Lower leg skin (tissue), 3 donors: ENCODE measurements around the gene WDFY4.

Source experiments
- CTCF ChIP-seq, 3 donors: fragments of 450-650 bp; IDR thresholded peaks; one replicate each; pipeline ENCODE4 v1.5.1; 2016; ENCODE audit warnings: antibody characterized with exemption in 3 of 3, mild to moderate bottlenecking in 3 of 3, moderate library complexity in 2 of 3
- POLR2A ChIP-seq, 2 donors: fragments of 450-650 bp; IDR thresholded peaks; one replicate each; pipeline ENCODE4 v1.6.1; 2016 to 2017; ENCODE audit warnings: antibody characterized with exemption in 2 of 2, mild to moderate bottlenecking in 1 of 2, moderate library complexity in 1 of 2

- TF ChIP-seq CTCF (IDR thresholded peaks at IDR 0.05) (no peak), POLR2A (IDR thresholded peaks at IDR 0.05) (no peak)
Observed at GRCh38 chr10:48805848-48806247, 121.2 kb downstream of the WDFY4 start.
